Measurements from ENCODE around the gene DAZAP1. TPM values are rescaled to one million over a fixed set of nuclear protein-coding genes. Genes with fewer than 3 reads are reported as not detected.

Gene DAZAP1
- polyA plus RNA-seq, 1 donor (not counting 4 experiments of a cell fraction or from before 2014, with no cell fraction given) = 99.2 TPM

DNA sequence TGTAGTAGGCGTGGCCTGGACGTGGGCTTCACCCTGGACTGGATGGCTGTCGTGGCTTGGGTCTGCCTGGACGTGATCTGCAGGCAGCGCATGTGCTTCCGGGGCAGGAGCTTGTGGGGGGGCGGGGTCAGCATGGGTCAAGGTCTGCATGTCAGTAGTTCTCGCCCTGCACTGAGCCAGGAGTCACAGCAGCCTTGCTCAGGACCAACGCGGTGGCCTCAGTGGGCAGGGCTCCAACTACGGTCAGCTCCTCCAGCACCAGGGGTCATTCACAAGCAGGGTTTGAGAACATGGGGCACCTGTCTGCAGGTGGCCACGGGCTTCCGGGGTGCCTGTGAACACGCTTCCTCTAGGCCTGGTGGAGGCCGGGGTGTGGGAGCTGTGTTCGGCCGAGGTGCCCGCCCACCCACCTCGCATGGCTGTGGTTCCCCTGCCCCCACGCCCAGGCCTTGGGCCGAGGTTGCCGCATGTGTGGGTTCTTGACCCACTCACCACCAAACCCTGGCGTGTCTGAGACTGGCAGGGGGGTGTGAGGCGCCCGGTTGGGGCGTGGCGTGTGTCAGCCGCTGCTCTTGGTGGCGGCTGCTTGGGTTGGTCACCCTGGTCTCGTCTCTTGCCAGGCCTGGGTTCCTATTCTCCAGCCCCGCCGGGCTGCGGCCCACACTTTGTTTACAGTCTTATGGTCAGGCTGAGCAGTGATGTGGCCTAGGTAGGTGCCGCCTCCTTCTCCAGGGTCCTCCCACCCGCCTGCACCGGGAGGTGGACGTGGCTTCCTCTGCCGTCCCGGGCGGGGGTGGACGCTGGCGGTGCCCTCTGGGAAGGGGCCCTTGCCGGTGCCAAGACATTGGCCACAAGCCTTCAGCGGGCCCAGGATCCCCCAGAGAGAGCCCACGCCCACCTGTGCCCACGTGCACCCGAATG lies 26.0 kb downstream of the DAZAP1 start:
- dilution Hi-C loops (cut with MboI; ENCODE audit: extremely low pct_ligation_motif_present, low sequenced_read_pairs) = no loop called here
- no peak for FAIRE-seq
- TF ChIP-seq EZH2 (IDR thresholded peaks at IDR 0.05; ENCODE audit: low read length) = no peak
- TF ChIP-seq, protein P1, sequence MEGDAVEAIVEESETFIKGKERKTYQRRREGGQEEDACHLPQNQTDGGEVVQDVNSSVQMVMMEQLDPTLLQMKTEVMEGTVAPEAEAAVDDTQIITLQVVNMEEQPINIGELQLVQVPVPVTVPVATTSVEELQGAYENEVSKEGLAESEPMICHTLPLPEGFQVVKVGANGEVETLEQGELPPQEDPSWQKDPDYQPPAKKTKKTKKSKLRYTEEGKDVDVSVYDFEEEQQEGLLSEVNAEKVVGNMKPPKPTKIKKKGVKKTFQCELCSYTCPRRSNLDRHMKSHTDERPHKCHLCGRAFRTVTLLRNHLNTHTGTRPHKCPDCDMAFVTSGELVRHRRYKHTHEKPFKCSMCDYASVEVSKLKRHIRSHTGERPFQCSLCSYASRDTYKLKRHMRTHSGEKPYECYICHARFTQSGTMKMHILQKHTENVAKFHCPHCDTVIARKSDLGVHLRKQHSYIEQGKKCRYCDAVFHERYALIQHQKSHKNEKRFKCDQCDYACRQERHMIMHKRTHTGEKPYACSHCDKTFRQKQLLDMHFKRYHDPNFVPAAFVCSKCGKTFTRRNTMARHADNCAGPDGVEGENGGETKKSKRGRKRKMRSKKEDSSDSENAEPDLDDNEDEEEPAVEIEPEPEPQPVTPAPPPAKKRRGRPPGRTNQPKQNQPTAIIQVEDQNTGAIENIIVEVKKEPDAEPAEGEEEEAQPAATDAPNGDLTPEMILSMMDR (optimal IDR thresholded peaks at IDR 0.05 in 1 of 3, IDR thresholded peaks at IDR 0.05 in 1 of 3, conservative IDR thresholded peaks at IDR 0.05 in 1 of 3; ENCODE audit: extremely low read depth in 1 of 3, insufficient read depth in 2 of 3, low read length in 3 of 3) = no peak
- Histone ChIP-seq H3K9ac (ENCODE audit: control insufficient read depth, extremely low read depth, insufficient read depth, low read length) (no peak overlapping the region), H3K27ac (ENCODE audit: control insufficient read depth, insufficient read depth, low read length) (no peak overlapping the region), H3K36me3 (ENCODE audit: control insufficient read depth in 2 of 2, extremely low read depth in 1 of 2, insufficient read depth in 2 of 2, low read length in 2 of 2) (peaks cover 32 to 38% of the 10 kb centered on the region in 2 experiments), H3K79me2 (ENCODE audit: control insufficient read depth, insufficient read depth, low read length) (peaks cover 21% of the 10 kb centered on the region), H3K4me2 (ENCODE audit: control insufficient read depth, extremely low read depth, insufficient read depth, low read depth, low read length) (no peak overlapping the region), H3K4me3 (ENCODE audit: control insufficient read depth in 2 of 3, extremely low read depth in 1 of 3, insufficient read depth in 2 of 3, low read depth in 1 of 3, low read length in 3 of 3) (no peak overlapping the region), H2AFZ (ENCODE audit: control insufficient read depth, low read length) (no peak overlapping the region), H3K4me1 (ENCODE audit: control insufficient read depth, extremely low read depth, insufficient read depth, low read length) (no peaks in the 10 kb centered on the region), H3K27me3 (ENCODE audit: control insufficient read depth, extremely low read depth, insufficient read depth, low read length) (no peaks in the 10 kb centered on the region), H4K20me1 (ENCODE audit: control insufficient read depth, extremely low read depth, insufficient read depth, low read length) (no peaks in the 10 kb centered on the region), H3K9me1 (ENCODE audit: control insufficient read depth, extremely low read depth, insufficient read depth, low read length) (no peaks in the 10 kb centered on the region), H3K9me3 (ENCODE audit: control insufficient read depth, low read depth, low read length) (no peaks in the 10 kb centered on the region)
- DNase-seq (ENCODE audit: low read depth, low spot score) = no peak

DNA sequence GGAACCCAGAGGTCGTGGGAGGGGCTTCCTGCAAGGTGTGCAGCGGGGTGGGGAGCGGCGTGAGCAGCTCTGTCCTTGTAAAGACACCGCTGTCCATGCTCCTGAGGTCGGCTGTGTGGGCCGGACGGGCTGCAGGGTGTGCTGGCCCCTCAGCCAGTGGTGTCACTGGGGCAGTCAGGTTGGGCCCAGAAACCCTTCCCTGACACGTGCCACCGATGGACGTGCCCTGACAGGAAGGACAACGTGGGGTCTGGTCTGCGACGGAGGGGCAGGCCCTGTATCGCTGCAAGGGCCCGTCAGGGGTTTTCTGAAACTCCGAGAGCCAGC lies 26.6 kb downstream of the DAZAP1 start:
- no peaks in the 10 kb centered on the region for H4K20me1 ChIP-seq (ENCODE audit: control insufficient read depth, extremely low read depth, insufficient read depth, low read length)
- H3K4me3 ChIP-seq (ENCODE audit: control insufficient read depth in 2 of 3, extremely low read depth in 1 of 3, insufficient read depth in 2 of 3, low read depth in 1 of 3, low read length in 3 of 3) = no peak overlapping the region
- no peaks in the 10 kb centered on the region for H3K9me3 ChIP-seq (ENCODE audit: control insufficient read depth, low read depth, low read length)
- H3K27me3 ChIP-seq (ENCODE audit: control insufficient read depth, extremely low read depth, insufficient read depth, low read length) = no peaks in the 10 kb centered on the region
- dilution Hi-C loops (cut with MboI; ENCODE audit: extremely low pct_ligation_motif_present, low sequenced_read_pairs) = no loop called here
- peaks cover 30 to 32% of the 10 kb centered on the region in 2 experiments for H3K36me3 ChIP-seq (ENCODE audit: control insufficient read depth in 2 of 2, extremely low read depth in 1 of 2, insufficient read depth in 2 of 2, low read length in 2 of 2)
- H2AFZ ChIP-seq (ENCODE audit: control insufficient read depth, low read length) = no peak overlapping the region
- no peak overlapping the region for H3K27ac ChIP-seq (ENCODE audit: control insufficient read depth, insufficient read depth, low read length)
- no peak overlapping the region for H3K9ac ChIP-seq (ENCODE audit: control insufficient read depth, extremely low read depth, insufficient read depth, low read length)
- no peaks in the 10 kb centered on the region for H3K9me1 ChIP-seq (ENCODE audit: control insufficient read depth, extremely low read depth, insufficient read depth, low read length)
- H3K4me2 ChIP-seq (ENCODE audit: control insufficient read depth, extremely low read depth, insufficient read depth, low read depth, low read length) = no peak overlapping the region
- DNase-seq (ENCODE audit: low read depth, low spot score) (no peak), FAIRE-seq (no peak)
- no peaks in the 10 kb centered on the region for H3K4me1 ChIP-seq (ENCODE audit: control insufficient read depth, extremely low read depth, insufficient read depth, low read length)
- TF ChIP-seq, protein P1 (optimal IDR thresholded peaks at IDR 0.05 in 1 of 3, IDR thresholded peaks at IDR 0.05 in 1 of 3, conservative IDR thresholded peaks at IDR 0.05 in 1 of 3; ENCODE audit: extremely low read depth in 1 of 3, insufficient read depth in 2 of 3, low read length in 3 of 3) = no peak
- TF ChIP-seq EZH2 (IDR thresholded peaks at IDR 0.05; ENCODE audit: low read length) = no peak
- peaks cover 26% of the 10 kb centered on the region for H3K79me2 ChIP-seq (ENCODE audit: control insufficient read depth, insufficient read depth, low read length)

Measured in keratinocyte (primary cell).